ENCODE measurements around the gene CABP1. TPM values are rescaled to one million over a fixed set of nuclear protein-coding genes. Genes with fewer than 3 reads are reported as not detected.

CABP1 gene
- total RNA-seq, 1 donor from 2014 or later: 2.3 TPM

DNA sequence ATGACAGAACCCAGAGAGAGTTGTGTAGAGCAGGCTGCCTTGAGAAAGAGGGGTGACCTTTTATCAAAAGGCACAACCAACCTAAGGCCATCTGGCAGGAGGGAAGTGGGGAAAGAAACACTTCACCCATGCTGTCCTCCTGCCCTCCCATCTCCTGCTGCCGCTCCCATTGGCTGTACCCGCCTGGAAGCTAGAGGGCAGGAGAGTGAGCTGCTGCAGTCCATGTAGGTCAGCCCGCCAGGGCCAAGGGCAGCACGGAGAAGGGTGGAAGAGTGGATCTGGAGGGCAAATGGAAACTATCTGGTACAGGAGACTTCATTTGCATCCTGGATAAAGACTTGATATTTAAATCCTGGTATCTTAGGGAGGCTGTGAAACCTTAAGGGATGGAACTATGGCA is 11.5 kb upstream of the CABP1 start:
- intact Hi-C loops (cut with DNase I): no loop called here
- no peak for ATAC-seq

DNA sequence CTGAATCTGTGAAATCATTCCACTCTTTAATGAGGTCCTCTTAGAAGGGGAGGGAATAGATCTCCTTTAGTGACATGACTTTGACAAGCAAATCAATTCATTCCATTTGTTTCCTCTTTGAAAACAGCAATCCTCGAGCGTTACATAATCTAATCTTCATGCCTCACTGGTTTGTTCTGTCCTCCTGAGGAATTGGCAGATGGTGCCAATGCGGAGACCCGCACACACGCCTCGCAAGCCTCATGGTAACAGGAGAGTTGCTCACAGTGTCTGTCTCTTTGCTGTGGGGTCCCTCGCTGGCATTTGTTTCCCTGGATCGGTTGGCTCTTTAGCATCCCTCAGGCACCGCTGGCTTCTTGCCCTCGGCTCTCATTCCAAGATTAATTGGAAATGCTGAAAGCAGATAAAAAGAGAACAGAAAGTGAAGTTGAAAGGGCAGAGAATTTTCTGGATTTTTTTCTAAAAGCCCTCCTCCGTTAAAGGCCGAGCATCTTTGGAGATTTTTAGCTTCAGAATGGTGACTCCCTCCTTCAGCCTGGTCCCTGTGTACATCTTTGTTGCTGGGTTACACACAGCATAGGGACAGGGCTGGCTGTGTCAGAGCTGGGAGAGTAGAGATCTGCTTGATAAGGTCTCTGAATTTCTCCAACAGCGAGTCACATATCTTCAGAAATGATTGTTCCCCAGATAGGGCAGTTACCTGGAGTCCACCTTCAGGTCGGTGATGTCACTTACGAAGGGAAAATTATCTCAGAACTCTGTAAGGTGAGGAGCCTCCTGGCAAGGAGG is 10.1 kb upstream of the CABP1 start:
- DNase-seq (ENCODE audit: low spot score): peak; percentile 27
- intact Hi-C loops (cut with DNase I): no loop called here
- no peak for ATAC-seq

More for the DNA sequence above, 11.5 kb upstream of the CABP1 start:
- DNase-seq (ENCODE audit: low spot score): no peak

DNA sequence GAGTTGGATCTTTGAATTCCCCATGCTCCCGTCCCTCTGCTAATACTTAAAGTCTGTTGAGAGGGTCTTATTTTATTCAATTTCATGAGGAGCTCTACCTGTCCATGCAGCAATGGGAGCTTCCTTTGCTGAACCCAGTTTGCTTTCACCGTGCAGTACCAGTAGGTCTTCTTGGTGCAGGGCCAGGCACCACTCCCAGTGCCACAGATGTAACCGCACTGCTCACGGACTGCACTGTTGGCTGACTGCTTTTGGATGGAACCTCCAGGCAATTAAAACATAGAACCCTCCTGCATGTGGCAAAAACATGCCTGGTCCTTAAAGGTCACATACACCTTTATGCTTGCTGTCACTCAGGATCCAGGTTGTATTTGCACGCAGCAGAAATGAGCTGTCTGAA is 9.3 kb upstream of the CABP1 start:
- intact Hi-C loops (cut with DNase I): no loop called here
- no peak for ATAC-seq
- peak; percentile 27 for DNase-seq (ENCODE audit: low spot score)

DNA sequence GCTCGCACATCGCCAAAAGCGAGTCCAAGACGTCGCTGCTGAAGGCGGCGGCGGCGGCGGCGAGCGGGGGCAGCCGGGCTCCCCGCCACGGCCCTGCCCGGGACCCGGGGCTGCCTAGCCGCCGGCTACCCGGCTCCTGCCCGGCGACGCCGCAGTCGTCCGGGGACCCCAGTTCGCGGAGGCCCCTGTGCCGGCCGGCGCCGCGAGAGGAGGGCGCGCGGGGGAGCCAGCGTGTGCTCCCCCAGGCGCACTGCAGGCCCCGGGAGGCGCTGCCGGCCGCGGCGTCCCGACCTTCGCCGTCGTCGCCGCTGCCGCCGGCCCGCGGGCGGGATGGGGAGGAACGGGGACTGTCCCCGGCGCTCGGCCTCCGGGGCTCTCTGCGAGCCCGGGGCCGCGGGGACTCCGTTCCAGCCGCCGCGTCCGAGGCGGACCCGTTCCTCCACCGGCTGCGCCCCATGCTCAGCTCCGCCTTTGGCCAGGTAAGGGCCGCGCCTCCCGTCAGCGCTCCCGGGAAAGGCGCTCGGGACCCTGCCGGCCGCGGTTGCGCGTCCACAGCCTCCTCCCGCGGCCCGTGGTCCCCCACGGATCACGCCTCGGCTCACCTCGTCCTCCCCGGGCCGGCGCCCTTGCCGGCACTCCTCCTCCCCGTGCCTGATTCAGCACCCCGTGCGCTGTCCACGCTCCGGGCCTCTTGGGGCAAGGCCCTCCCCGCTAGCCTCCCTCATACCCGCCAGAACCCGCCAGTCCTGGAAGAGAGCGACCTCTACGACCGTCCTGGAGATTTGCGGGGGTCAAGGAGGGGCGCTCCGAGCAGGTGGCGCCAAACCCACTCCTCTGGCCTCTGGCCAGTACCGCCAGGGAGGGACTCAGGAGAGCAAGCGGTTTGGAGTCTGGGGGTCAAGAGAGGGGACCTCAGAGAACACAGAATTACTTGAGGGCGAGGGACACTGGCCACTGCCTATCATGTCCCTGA is 721 bp downstream of the CABP1 start:
- DNase-seq (ENCODE audit: low spot score) (peak; percentile 68), ATAC-seq (peak; percentile 65)
- intact Hi-C loops (cut with DNase I): loop anchor here (10.0 kb wide), 1 partner anchor 56 kb away; the partner anchor contains the start of gene POP5

DNA sequence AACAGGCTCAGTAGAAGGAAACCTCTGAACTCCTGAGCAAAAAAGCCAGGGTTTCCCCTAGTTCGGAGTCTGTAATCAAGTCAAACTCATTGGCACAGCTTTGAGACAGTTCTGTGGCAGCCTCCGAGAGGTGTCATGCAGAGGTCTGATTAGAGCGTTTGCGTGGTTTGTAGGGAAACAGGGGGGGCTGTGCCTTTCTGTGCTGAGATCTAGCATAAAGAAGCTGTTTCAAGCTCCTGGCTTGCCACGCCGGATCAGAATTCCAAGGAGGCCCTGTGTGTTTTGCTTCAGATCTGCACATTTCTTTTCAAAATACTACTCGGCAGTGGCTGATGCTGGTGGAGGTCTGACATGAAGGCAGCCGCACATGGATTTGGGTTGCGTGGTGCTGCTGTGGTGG is 1.7 kb downstream of the CABP1 start:
- ATAC-seq (no peak), DNase-seq (ENCODE audit: low spot score) (no peak)
- intact Hi-C loops (cut with DNase I): loop anchor here (10.0 kb wide), 1 partner anchor 57 kb away; the partner anchor contains the start of gene POP5

DNA sequence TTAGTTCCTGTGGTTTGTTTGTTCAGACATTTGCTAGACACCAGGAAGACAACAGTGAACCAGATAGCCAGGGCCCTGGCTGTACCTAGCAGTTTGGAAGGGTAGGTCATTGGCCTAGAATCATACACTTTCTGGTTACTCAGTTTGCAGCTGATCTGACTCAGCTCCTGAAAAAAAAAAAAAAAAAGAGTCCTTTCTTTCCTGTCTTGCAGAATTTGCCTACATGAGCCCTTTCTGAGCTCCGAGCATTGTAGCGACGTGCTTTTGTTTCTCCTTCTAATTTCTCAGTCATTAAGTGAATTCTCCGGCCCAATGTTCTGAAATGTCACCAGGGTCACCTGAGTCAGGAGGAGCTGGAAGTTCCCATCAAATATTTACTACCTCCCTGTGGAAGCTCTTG is 2.4 kb downstream of the CABP1 start:
- no peak for ATAC-seq
- DNase-seq (ENCODE audit: low spot score): no peak
- intact Hi-C loops (cut with DNase I): loop anchor here (10.0 kb wide), 1 partner anchor 58 kb away; the partner anchor contains the start of gene POP5

DNA sequence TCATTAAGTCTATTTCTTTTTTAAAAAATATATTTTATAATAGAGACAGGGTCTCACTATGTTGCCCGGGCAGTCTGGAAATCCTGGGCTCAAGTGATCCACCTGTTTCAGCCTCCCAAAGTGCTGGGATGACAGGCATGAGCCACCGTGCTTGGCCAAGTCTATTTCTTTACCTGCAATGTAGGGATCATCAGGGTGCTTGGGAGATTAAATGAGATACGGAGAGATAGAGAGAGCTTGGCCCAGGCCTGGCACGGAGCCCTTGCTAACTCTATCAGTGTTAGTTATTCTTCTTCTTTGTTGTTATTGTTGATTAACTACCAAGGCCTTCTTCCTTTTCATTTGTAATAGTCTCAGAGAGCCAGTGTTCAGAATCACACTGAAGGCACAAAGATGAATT is 3.1 kb downstream of the CABP1 start:
- DNase-seq (ENCODE audit: low spot score) (no peak), ATAC-seq (no peak)
- intact Hi-C loops (cut with DNase I): loop anchor here (10.0 kb wide), 1 partner anchor 59 kb away; the partner anchor contains the start of gene POP5

DNA sequence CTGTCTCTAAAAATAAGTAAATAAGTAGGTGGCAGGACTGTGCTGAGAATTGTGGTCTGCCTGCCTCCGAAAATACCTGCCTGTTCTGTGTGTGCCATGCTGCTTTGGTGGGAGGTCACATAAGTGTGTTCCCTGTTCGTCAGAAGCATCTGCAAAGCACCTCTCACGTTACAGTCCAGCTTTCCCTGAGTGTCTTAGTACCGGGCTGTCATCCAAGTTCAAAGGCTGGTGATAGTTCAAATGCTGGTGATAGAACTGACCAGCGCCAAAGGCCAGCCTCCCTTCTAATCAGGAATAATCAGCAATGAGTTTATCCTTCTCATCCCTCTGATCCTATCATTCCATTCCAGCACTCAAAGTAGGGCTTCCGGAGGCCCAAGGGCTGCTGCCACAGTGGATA is 5.6 kb downstream of the CABP1 start:
- intact Hi-C loops (cut with DNase I): loop anchor here (5.0 to 10.0 kb wide), 3 partner anchors 61 to 326 kb away; partner anchors contain the start of gene POP5
- DNase-seq (ENCODE audit: low spot score): no peak
- no peak for ATAC-seq

DNA sequence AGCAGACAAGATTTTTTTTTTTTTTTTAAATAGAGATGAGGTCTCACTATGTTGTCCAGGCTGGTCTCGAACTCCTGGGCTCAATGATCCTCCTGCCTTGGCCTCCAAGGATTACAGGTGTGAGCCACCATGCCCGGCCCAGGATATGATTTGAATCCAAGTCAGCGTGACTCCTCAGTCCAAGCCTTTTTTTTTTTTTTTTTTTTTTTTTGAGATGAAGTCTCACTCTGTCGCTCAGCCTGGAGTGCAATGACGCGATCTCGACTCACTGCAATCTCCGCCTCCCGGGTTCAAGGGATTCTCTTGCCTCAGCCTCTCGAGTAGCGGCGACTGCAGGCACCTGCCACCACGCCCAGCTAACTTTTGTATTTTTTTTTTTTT is 6.9 kb downstream of the CABP1 start:
- intact Hi-C loops (cut with DNase I): loop anchor here (5.0 to 10.0 kb wide), 3 partner anchors 63 to 325 kb away; partner anchors contain the start of gene POP5

DNA sequence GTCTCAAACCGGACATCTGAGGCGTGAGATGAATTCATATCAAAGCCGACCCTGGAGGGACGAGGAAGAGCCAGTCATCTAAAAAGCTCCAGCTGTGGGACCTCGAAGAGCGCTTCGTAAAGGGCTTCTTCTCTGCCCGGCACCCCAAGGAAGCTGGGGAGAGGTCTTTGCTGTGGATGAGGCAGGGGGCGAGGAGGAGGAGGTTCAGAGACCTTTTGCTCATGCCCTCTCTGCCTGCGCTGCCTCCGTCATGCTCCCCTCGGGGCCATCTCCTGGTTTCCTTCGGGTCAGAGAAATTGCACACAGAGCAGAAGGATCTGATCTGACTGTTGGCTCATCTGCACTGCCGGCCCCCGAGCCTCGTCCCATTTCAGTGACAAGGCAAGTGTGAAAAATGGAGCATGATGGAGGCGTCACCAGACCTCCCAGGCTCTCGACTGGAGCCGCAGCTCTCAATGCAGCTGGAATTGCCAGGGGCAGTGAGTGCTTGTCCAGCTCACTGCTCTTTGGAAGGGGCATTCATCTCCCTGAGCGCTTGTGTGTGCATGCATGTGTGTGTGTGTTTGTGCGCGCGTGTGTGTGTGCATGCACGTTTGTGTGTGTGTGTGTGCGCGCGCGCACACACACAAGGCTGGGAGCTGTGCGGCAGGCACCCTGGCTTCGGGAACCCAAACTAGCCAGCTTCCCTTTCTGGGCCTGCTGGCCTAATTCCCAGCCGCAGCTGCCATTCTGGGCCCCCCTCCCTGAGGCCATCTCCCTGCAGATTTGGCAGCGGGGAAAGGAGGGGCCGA is 9.2 kb downstream of the CABP1 start:
- DNase-seq (ENCODE audit: low spot score) (no peak), ATAC-seq (no peak)

More for the DNA sequence above, 6.9 kb downstream of the CABP1 start:
- no peak for DNase-seq (ENCODE audit: low spot score)
- ATAC-seq: no peak

DNA sequence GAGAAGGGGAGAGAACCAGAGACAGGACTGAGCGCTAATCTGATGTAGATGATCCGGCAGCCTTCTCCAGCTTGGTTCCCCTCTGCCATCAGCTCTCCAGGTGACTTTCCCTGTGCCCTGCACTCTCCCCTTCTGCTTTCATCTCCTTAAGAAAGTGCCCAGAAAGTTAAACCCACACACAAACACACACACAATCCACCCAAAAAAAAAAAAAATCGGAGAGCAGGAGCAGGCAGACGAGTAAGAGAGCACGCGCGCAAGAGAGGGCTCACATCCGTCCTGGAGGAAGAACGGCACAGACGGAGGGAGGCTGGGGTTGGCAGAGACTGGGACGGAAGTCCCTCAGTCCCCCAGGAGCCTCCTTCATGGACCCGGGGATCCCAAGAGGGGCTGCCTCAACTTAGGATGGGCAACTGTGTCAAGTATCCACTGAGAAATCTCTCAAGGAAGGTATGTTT is 9.8 kb downstream of the CABP1 start:
- intact Hi-C loops (cut with DNase I): no loop called here
- ATAC-seq (no peak), DNase-seq (ENCODE audit: low spot score) (no peak)

More for the DNA sequence above, 9.2 kb downstream of the CABP1 start:
- intact Hi-C loops (cut with DNase I): loop anchor here (5.0 to 10.0 kb wide), 3 partner anchors 65 to 323 kb away; partner anchors contain the start of gene POP5

DNA sequence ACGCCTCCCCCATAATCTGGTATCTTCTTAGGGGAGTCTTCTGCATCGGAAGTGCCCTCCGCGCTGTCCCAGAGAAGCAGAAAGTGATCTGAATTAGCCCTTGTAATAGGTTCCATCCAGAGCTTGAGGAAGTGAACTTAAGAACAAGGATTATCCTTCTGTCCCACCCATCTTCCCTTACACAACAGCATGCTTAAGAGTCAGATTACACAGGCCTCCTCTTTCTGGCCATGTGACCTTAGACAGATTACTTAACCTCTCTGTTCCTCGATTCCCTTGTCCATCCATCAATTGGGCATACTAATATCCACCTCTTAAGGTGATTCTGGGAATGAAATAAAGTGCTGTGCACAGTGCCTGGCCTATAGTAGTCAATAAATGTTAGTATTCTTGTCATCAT is 11.4 kb downstream of the CABP1 start:
- DNase-seq (ENCODE audit: low spot score) (no peak), ATAC-seq (no peak)
- intact Hi-C loops (cut with DNase I): no loop called here

DNA sequence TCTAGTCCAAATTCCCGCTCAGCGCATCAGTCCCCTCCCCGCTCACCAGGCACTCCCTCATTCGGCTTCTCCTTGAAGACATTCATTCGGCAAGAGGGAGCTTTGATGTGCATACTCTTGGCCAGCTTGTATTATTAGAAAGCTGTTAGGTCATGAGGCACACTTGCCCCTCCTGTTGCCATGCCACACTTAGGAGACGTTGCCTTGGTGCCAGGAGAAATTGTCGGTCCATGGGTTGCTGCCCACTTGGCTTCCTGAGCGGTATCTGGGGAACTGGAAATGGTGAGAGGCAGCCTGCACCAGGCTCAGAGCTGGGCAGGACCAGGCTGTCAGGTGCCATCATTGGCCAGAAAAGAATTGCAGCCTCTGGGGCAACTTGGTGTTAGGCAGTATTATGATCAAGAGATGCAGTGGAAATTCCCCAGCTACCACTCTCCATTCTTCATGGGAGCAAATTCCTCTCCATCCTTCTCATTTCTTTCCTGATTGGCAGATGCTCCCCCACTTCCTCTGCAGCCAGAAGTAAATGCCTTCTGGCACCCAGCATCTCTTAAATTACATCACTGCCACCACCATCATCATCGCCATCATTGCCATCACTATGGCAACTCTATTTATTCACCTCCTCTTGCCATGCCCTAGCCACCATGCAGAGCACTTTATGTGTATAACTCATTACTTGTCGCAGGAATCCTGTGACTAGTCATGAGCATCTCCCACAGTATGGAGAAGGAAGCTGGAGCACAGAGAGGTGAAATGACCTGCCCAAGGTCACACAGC is 12.4 kb downstream of the CABP1 start:
- no peak for DNase-seq (ENCODE audit: low spot score)
- no peak for ATAC-seq
- intact Hi-C loops (cut with DNase I): no loop called here

DNA sequence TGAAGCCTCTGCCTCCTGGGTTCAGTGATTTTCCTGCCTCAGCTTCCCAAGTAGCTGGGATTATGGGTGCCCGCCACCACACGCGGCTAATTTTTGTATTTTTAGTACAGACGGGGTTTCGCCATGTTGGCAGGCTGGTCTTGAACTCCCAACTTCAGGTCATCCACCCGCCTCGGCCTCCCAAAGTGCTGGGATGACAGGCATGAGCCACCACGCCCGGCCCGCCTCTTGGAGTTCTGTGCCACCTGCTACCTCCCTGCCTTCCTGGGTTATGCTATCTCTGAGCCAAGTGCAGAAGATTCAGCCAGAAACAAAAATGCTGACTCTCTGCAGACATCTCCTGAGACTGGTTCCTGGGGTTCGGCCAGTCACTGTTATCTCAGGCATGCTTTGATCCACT is 13.2 kb downstream of the CABP1 start:
- DNase-seq (ENCODE audit: low spot score) (no peak), ATAC-seq (no peak)
- intact Hi-C loops (cut with DNase I): no loop called here

DNA sequence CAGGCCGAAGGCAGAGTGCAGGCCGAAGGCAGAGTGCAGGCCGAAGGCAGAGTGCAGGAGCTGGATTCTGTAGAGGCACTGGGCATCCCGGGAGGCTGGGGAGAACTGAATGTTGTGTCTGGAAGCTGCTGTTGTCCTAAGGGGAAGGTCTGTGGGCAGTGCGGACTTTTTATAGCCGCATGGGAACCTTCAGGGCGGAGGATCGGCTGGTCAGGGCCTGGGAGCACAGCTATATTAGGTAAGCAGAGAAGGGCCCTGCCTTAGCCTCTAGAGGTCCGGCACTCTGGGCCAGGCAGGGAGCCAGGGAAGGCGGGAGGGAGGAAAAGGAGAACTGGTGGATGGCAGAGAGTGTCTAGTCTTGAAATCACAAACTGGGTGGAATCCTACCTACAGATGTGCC is 14.2 kb downstream of the CABP1 start:
- no peak for DNase-seq (ENCODE audit: low spot score)
- ATAC-seq: peak; percentile 41
- intact Hi-C loops (cut with DNase I): no loop called here

DNA sequence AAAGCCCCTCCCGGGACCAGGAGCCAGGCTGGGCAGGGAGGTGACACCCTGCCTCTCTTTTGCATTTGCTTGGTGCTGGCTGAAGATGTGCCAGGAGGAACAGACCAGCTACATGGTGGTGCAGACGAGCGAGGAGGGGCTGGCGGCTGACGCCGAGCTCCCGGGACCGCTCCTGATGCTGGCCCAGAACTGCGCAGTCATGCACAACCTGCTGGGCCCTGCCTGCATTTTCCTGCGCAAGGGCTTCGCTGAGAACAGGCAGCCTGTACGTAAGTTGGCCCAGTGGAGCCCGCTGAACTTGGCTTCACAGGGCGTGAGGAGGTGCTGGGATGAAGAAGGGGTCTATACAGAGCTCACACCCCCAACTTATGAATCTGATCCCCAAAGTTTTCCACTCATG is 15.6 kb downstream of the CABP1 start:
- intact Hi-C loops (cut with DNase I): no loop called here
- ATAC-seq (no peak), DNase-seq (ENCODE audit: low spot score) (no peak)

DNA sequence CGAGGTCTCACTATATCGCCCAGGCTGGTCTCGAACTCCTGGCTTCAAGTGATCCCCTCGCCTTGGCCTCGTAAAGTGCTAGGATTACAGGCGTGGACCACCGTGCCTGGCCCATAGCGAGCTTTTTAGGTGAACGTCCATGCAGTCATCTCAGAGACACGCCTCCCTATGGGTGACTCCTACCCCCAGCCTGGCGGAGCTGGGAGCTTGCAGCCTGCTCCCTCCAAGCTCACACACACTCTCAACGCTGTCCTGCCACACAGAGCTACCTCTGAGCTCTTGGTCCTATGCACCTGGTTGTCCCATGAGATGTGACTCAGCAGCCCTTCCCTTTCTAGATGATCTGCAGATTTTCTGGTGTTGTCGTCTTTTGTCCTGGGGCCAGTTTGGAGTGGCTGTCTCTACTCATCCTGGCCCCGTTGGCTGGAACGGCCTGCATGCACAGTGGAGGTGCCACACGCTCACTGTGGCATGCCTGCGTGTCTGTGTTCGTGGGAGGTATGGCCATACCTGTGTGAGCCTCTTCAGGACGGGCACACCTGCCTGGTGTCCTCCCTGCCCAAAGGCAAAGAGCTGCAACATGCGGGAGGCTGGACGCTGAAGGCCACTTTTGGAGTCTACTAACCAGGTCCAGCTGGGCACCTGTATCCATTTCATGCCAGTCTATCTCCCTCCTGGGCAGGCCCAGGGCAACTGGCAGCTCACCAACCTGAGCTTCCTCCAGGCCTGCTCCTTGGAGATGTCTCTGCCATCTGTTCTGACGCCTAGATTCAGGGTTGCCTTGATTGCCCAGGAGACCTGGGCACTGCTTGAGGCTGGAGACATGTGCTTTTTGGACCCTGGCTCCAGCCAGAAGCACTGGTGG is 18.1 kb downstream of the CABP1 start:
- ATAC-seq: no peak
- intact Hi-C loops (cut with DNase I): no loop called here
- DNase-seq (ENCODE audit: low spot score): no peak

Data from sciatic nerve (tissue), 2 donors.